ENCODE results near the gene SND1. TPM values are rescaled to one million over a fixed set of nuclear protein-coding genes. Genes with fewer than 3 reads are reported as not detected.
A peak's percentile ranks its signal among the peaks of the same experiment; 100 is the strongest.

The SND1 gene
- total and polyA plus RNA-seq, 2 of the 4 experiments (the other 2 are of a cell fraction): 154 to 294 TPM

DNA sequence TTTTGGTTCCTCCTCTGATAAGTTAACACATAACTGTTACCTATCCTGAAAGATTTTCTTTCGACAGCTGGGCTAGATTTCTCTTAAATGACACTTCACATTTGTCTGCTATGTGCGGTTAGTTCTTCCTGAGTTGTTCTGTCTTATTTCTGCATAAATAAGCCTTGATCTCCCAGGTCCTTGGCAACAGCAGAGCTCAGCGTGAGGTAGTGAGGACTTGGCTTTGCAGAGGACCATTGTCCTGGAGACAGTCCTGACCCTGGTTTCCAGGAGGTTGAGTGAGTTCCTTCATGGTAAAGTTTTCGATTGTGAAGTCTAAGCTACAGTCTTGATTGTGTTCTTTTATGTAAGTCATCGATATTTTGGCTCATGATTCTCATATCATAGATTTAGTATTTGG, 23.7 kb downstream of the SND1 start:
- Histone ChIP-seq H4K20me1 (ENCODE audit: insufficient read depth, low read length) (peaks cover 46% of the 10 kb centered on the region), H2BK15ac (ENCODE audit: low read depth, low read length) (no peak overlapping the region), H3K56ac (ENCODE audit: extremely low read depth, insufficient read depth, low read length) (no peak overlapping the region), H4K5ac (ENCODE audit: low read depth, low read length) (no peak overlapping the region), H3K79me1 (ENCODE audit: low read depth in 1 of 2, low read length in 2 of 2) (peaks cover 12 to 64% of the 10 kb centered on the region in 2 experiments), H2AK9ac (replicated peaks; ENCODE audit: low read depth, low read length, poor library complexity) (no peak overlapping the region), H3K9me1 (ENCODE audit: insufficient read depth, low read length) (peaks cover 19% of the 10 kb centered on the region), H3K14ac (replicated peaks; ENCODE audit: low read depth, low read length) (no peak overlapping the region), H2AFZ (replicated peaks; ENCODE audit: low read length, poor library complexity) (no peak overlapping the region), H3K9me3 (ENCODE audit: control insufficient read depth, insufficient read depth, low read length) (no peaks in the 10 kb centered on the region), H3K9ac (ENCODE audit: low read depth, low read length) (no peak overlapping the region), H3K27ac (ENCODE audit: insufficient read depth, low read length) (no peak overlapping the region), H3K4me1 (ENCODE audit: control insufficient read depth, insufficient read depth, low read length) (peaks cover 16% of the 10 kb centered on the region), H3K18ac (ENCODE audit: low read depth, low read length) (no peak overlapping the region), H3K27me3 (ENCODE audit: control insufficient read depth, insufficient read depth, low read length) (no peaks in the 10 kb centered on the region), H4K8ac (ENCODE audit: low read depth in 2 of 2, low read length in 2 of 2) (no peak overlapping the region), H3K4ac (ENCODE audit: low read depth, low read length) (peak overlapping the region; percentile 29; the same call in 1 of the 2 replicates), H3K4me3 (ENCODE audit: insufficient read depth, low read depth, low read length) (no peak overlapping the region), H4K91ac (ENCODE audit: insufficient read depth, low read depth, low read length) (no peak overlapping the region), H2BK120ac (ENCODE audit: low read depth, low read length) (no peak overlapping the region; the same call in 1 of the 2 replicates), H3K23ac (ENCODE audit: low read depth, low read length) (no peak overlapping the region; the same call in 1 of the 2 replicates), H2AK5ac (ENCODE audit: low read depth, low read length) (peak overlapping the region; percentile 51; the same call in 1 of the 2 replicates), H3K4me2 (ENCODE audit: low read depth, low read length) (no peak overlapping the region), H3K36me3 (ENCODE audit: control insufficient read depth, insufficient read depth, low read length) (peaks cover 3% of the 10 kb centered on the region), H2BK20ac (ENCODE audit: low read depth, low read length) (no peak overlapping the region; the same call in 1 of the 2 replicates), H2BK5ac (ENCODE audit: low read depth, low read length, poor library complexity, severe bottlenecking) (no peak overlapping the region)
- TF ChIP-seq MAFK (IDR thresholded peaks at IDR 0.05; ENCODE audit: low read depth, low read length) (no peak), CEBPB (IDR thresholded peaks at IDR 0.05; ENCODE audit: low read depth, low read length) (no peak), FOS (IDR thresholded peaks at IDR 0.05; ENCODE audit: low read depth, low read length) (no peak), CHD1 (IDR thresholded peaks at IDR 0.05; ENCODE audit: low read depth, low read length) (no peak), MXI1 (IDR thresholded peaks at IDR 0.05; ENCODE audit: borderline replicate concordance, low read depth, low read length) (no peak), NFE2L2 (IDR thresholded peaks at IDR 0.05; ENCODE audit: low read depth, low read length) (no peak), POLR2A (IDR thresholded peaks at IDR 0.05; ENCODE audit: low read depth, low read length) (no peak), BHLHE40 (IDR thresholded peaks at IDR 0.05; ENCODE audit: low read depth, low read length) (no peak), RAD21 (IDR thresholded peaks at IDR 0.05; ENCODE audit: low read length) (no peak), RFX5 (IDR thresholded peaks at IDR 0.05; ENCODE audit: low read depth, low read length) (no peak), SMC3 (IDR thresholded peaks at IDR 0.05; ENCODE audit: low read depth, low read length) (no peak), RCOR1 (IDR thresholded peaks at IDR 0.05; ENCODE audit: insufficient replicate concordance, low read length) (no peak), MAZ (IDR thresholded peaks at IDR 0.05; ENCODE audit: borderline replicate concordance, low read depth, low read length) (no peak)
- TF ChIP-seq, protein P1, sequence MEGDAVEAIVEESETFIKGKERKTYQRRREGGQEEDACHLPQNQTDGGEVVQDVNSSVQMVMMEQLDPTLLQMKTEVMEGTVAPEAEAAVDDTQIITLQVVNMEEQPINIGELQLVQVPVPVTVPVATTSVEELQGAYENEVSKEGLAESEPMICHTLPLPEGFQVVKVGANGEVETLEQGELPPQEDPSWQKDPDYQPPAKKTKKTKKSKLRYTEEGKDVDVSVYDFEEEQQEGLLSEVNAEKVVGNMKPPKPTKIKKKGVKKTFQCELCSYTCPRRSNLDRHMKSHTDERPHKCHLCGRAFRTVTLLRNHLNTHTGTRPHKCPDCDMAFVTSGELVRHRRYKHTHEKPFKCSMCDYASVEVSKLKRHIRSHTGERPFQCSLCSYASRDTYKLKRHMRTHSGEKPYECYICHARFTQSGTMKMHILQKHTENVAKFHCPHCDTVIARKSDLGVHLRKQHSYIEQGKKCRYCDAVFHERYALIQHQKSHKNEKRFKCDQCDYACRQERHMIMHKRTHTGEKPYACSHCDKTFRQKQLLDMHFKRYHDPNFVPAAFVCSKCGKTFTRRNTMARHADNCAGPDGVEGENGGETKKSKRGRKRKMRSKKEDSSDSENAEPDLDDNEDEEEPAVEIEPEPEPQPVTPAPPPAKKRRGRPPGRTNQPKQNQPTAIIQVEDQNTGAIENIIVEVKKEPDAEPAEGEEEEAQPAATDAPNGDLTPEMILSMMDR (conservative IDR thresholded peaks at IDR 0.05; ENCODE audit: low read depth, low read length): no peak
- TF ChIP-seq, protein P2, sequence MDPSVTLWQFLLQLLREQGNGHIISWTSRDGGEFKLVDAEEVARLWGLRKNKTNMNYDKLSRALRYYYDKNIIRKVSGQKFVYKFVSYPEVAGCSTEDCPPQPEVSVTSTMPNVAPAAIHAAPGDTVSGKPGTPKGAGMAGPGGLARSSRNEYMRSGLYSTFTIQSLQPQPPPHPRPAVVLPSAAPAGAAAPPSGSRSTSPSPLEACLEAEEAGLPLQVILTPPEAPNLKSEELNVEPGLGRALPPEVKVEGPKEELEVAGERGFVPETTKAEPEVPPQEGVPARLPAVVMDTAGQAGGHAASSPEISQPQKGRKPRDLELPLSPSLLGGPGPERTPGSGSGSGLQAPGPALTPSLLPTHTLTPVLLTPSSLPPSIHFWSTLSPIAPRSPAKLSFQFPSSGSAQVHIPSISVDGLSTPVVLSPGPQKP (IDR thresholded peaks at IDR 0.05; ENCODE audit: borderline replicate concordance, low read depth, low read length): no peak
- TF ChIP-seq, protein P3, sequence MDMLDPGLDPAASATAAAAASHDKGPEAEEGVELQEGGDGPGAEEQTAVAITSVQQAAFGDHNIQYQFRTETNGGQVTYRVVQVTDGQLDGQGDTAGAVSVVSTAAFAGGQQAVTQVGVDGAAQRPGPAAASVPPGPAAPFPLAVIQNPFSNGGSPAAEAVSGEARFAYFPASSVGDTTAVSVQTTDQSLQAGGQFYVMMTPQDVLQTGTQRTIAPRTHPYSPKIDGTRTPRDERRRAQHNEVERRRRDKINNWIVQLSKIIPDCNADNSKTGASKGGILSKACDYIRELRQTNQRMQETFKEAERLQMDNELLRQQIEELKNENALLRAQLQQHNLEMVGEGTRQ (IDR thresholded peaks at IDR 0.05; ENCODE audit: low read depth, low read length): no peak
- BruUV-seq (replicated peaks): no TSS peak
- ChIA-PET CTCF (no interaction called here), POLR2A (ENCODE audit: unreplicated experiment) (no interaction called here)
- DNase-seq (no peak), ATAC-seq (ENCODE audit: low read depth) (no peak)
- in situ Hi-C loops (cut with MboI; ENCODE audit: low sequenced_read_pairs): no loop called here
- no CpG with 5 or more reads among the region's 5 CpGs for WGBS, 2 experiments (ENCODE audit: extremely low coverage in 2 of 2, insufficient read length in 1 of 2)
- dilution Hi-C loops (cut with HindIII; ENCODE audit: low sequenced_read_pairs, unreplicated experiment): no loop called here
- intact Hi-C loops (cut with micrococcal nuclease): no loop called here
